Neural progenitor cell (in vitro differentiated cells): ENCODE results near the gene GLI2.

Experiments
- CTCF ChIP-seq: fragments of 200-600 bp; sonication (generic); IDR thresholded peaks from 2 replicates; pipeline ENCODE4 v1.5.1; 2017; ENCODE audit warnings: antibody characterized with exemption, mild to moderate bottlenecking
- EZH2 ChIP-seq: fragments of 200-600 bp; sonication (generic); IDR thresholded peaks from 2 replicates; pipeline ENCODE4 v1.6.1; 2017; ENCODE audit warnings: antibody characterized with exemption, mild to moderate bottlenecking, moderate library complexity

DNA sequence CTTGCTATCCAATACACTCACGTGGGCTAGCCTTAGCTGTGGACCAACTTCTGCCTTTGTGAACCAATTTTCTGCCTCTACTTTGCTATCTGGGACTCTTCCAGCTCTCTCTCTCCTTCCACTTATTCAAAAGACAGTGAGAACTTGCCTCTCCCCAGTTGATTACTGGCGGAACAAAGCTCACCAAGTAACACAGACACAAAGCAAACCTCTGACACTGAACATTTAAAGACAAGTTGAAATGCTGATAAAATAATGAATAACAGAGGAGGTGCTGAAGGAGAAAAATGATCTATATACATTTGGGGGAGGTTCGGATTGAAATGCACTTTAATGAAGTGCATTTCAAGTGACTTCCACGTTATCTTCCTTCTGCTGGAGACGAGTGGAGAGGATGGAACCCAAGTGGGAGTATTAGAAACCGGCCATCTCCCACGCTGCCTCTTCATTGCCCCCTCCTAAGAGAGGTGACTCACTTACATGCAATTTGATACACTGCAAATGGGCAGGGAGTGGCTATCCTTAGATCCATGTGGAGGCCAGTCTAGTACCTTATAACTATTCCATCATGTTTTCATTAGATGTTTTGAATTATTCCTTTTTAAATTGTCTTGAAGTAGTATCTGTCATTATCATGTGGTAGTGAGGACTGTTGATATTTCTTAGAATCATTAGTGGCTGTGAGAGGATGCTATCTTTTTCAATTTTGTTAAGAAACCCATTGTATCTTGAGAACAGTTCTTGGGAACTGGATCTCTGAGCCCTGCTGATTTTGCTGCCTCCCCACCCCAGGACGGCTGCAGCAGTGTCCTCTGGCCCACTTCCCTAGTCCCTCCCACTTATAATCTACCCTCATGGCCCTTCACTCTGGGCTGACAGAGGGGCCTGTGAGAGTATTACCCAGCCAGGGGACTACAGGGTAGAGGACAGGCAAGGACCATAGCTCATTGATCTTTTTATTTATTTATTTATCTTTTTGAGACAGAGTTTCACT lies 6.0 kb upstream of the GLI2 start:
- TF ChIP-seq CTCF (no peak), EZH2 (no peak)
